ENCODE data around the gene KRTAP19-6. TPM values are rescaled to one million over a fixed set of nuclear protein-coding genes. Genes with fewer than 3 reads are reported as not detected.

The KRTAP19-6 gene
- total RNA-seq, 1 donor from 2014 or later = not detected

Other genes with a start within 250 kb of the KRTAP19-6 start
- gene KRTAP26-1, start 221.5 kb downstream of the KRTAP19-6 start, total RNA-seq = not detected in 2 replicates
- gene KRTAP27-1, start 204.2 kb downstream of the KRTAP19-6 start, total RNA-seq = not detected in 2 replicates
- gene KRTAP23-1, start 193.3 kb downstream of the KRTAP19-6 start, total RNA-seq = not detected in 2 replicates
- not detected in 2 replicates for gene KRTAP13-2, start 169.6 kb downstream of the KRTAP19-6 start, total RNA-seq
- not detected in 2 replicates for gene KRTAP13-1, start 145.8 kb downstream of the KRTAP19-6 start, total RNA-seq
- not detected in 2 replicates for gene KRTAP13-3, start 115.9 kb downstream of the KRTAP19-6 start, total RNA-seq
- gene KRTAP13-4, start 111.6 kb downstream of the KRTAP19-6 start, total RNA-seq = not detected in 2 replicates
- not detected in 2 replicates for gene KRTAP15-1, start 101.6 kb downstream of the KRTAP19-6 start, total RNA-seq
- not detected in 2 replicates for gene KRTAP19-1, start 61.5 kb downstream of the KRTAP19-6 start, total RNA-seq
- gene KRTAP19-2, start 54.4 kb downstream of the KRTAP19-6 start, total RNA-seq = not detected in 2 replicates
- gene KRTAP19-3, start 49.9 kb downstream of the KRTAP19-6 start, total RNA-seq = not detected in 2 replicates
- gene KRTAP19-4, start 44.7 kb downstream of the KRTAP19-6 start, total RNA-seq = not detected in 2 replicates
- gene KRTAP19-5, start 39.7 kb downstream of the KRTAP19-6 start, total RNA-seq = not detected in 2 replicates
- not detected in 2 replicates for gene KRTAP19-7, start 19.4 kb upstream of the KRTAP19-6 start, total RNA-seq
- not detected in 2 replicates for gene KRTAP22-2, start 48.5 kb upstream of the KRTAP19-6 start, total RNA-seq
- gene KRTAP6-3, start 50.6 kb upstream of the KRTAP19-6 start, total RNA-seq = not detected in 2 replicates
- not detected in 2 replicates for gene KRTAP6-2, start 57.0 kb upstream of the KRTAP19-6 start, total RNA-seq
- gene KRTAP22-1, start 59.2 kb upstream of the KRTAP19-6 start, total RNA-seq = not detected in 2 replicates
- gene KRTAP6-1, start 72.1 kb upstream of the KRTAP19-6 start, total RNA-seq = not detected in 2 replicates
- not detected in 2 replicates for gene KRTAP20-1, start 74.6 kb upstream of the KRTAP19-6 start, total RNA-seq
- gene KRTAP20-4, start 78.8 kb upstream of the KRTAP19-6 start, total RNA-seq = not detected in 2 replicates
- not detected in 2 replicates for gene KRTAP20-2, start 93.3 kb upstream of the KRTAP19-6 start, total RNA-seq
- not detected in 2 replicates for gene KRTAP20-3, start 101.0 kb upstream of the KRTAP19-6 start, total RNA-seq
- not detected in 2 replicates for gene KRTAP21-3, start 176.9 kb upstream of the KRTAP19-6 start, total RNA-seq
- gene KRTAP21-2, start 205.4 kb upstream of the KRTAP19-6 start, total RNA-seq = 0.68 TPM in 1 of 2 replicates, not detected in the other
- gene KRTAP21-1, start 213.6 kb upstream of the KRTAP19-6 start, total RNA-seq = not detected in 2 replicates